K562 (cell line): ENCODE results near the gene TMEM234. TPM values are rescaled to one million over a fixed set of nuclear protein-coding genes. Genes with fewer than 3 reads are reported as not detected.
A peak's percentile ranks its signal among the peaks of the same experiment; 100 is the strongest.

Experiments
- BCOR ChIP-seq: fragments of 450-650 bp; IDR thresholded peaks from 2 replicates; pipeline ENCODE4 v1.6.1; 2016
- CBX1 ChIP-seq: sonication (generic); IDR thresholded peaks from 2 replicates; pipeline ENCODE4 v1.6.1; 2016; ENCODE audit warnings: antibody characterized with exemption, low read depth, mild to moderate bottlenecking
- FIP1L1 ChIP-seq: fragments of 200-400 bp; formaldehyde crosslinking; IDR thresholded peaks from 2 replicates; pipeline ENCODE4 v1.6.1; 2018; ENCODE audit warnings: mild to moderate bottlenecking, low read depth, low read length; ENCODE audit not compliant: poor library complexity, severe bottlenecking
- FOXP4 ChIP-seq: sonication (generic); formaldehyde crosslinking; IDR thresholded peaks from 2 replicates; pipeline ENCODE4 v1.8.0; 2022; ENCODE audit warnings: mild to moderate bottlenecking, missing genetic modification reagents, borderline replicate concordance
- MBD1 ChIP-seq: fragments of 250-450 bp; sonication (Bioruptor Pico); IDR thresholded peaks from 2 replicates; pipeline ENCODE4 v1.8.0; 2022; ENCODE audit warnings: inconsistent platforms
- RNF219 ChIP-seq: fragments of 250-450 bp; sonication (Bioruptor Pico); IDR thresholded peaks from 2 replicates; pipeline ENCODE4 v1.5.0; 2022; ENCODE audit warnings: mild to moderate bottlenecking
- SETDB1 ChIP-seq: IDR thresholded peaks from one replicate; pipeline ENCODE4 v1.6.1; 2012; ENCODE audit warnings: low read length, control low read depth, inconsistent platforms
- SMAD4 ChIP-seq: fragments of 250-450 bp; sonication (Bioruptor Pico); conservative IDR thresholded peaks from 2 replicates; pipeline ENCODE4 v1.8.0; 2021; ENCODE audit warnings: inconsistent platforms, mild to moderate bottlenecking, moderate library complexity
- TBP ChIP-seq: optimal IDR thresholded peaks from 2 replicates; pipeline ENCODE3; 2011; ENCODE audit warnings: low read depth, low read length, improper control_type of control experiment
- ZBTB11 ChIP-seq, 3 experiments: fragments of 200-800 bp in 1 of 3; fragments of 250-450 bp in 1 of 3; fragments of 450-650 bp in 1 of 3; sonication (Bioruptor Pico) in 1 of 3; sonication (Bioruptor generic) in 1 of 3; formaldehyde crosslinking in 1 of 3; IDR thresholded peaks; 2 replicates each; pipeline versions ENCODE4 v1.6.1 to v1.8.0; 2016 to 2022; ENCODE audit warnings: mild to moderate bottlenecking in 2 of 3, missing genetic modification characterization in 2 of 3, missing compliant biosample characterization in 1 of 3, moderate library complexity in 1 of 3
- ZBTB26 ChIP-seq: fragments of 450-650 bp; formaldehyde crosslinking; IDR thresholded peaks from 2 replicates; pipeline ENCODE4 v1.4.0; 2022; ENCODE audit warnings: missing genetic modification characterization
- ZNF280B ChIP-seq: fragments of 250-450 bp; sonication (Bioruptor Pico); IDR thresholded peaks from 2 replicates; pipeline ENCODE4 v1.5.1; 2021; ENCODE audit warnings: mild to moderate bottlenecking
- ZNF41 ChIP-seq: fragments of 250-450 bp; sonication (Bioruptor Pico); conservative IDR thresholded peaks from 2 replicates; pipeline ENCODE4 v1.4.0; 2020; ENCODE audit warnings: mild to moderate bottlenecking
- polyA plus RNA-seq, 8 experiments: library from polyadenylated mRNA; depleted of rRNA in 4 of 8; stranded (reverse) in 5 of 8; unstranded in 3 of 8; fragments of >200 nt; fragmentation: Nextera tagmentation in 2 of 8; fragmentation: Illumina TruSeq in 1 of 8; extraction: Ambion mirVana in 2 of 8; extraction: Trizol in 1 of 8; gene quantifications; 2 replicates each; pipeline versions ENCODE4 v1.2.1 to v1.2.3, GENCODE V29; 2011 to 2014; ENCODE audit warnings: inconsistent platforms in 1 of 8, missing spikeins in 1 of 8
- total RNA-seq, 7 experiments: library from RNA; depleted of rRNA in 6 of 7; stranded (reverse); fragments of >200 nt in 6 of 7; fragmentation: Illumina TruSeq in 2 of 7; extraction: Trizol in 2 of 7; gene quantifications; 2 replicates each; pipeline versions ENCODE4 v1.2.1 to v1.2.3, GENCODE V29; 2011 to 2021; ENCODE audit warnings: low replicate concordance in 1 of 7

The TMEM234 gene
- total and polyA plus RNA-seq, 9 of the 15 experiments (the other 6 are each of a cell fraction or from before 2014, with no cell fraction given) = 5.0 to 12.9 (median 7.6) TPM

- TF ChIP-seq MBD1 (CRISPR knock-in tag) (no peak), ZNF280B (no peak), CBX1 (peak; percentile 96; the same call in 1 of the 2 replicates), ZBTB26 (no peak), TBP (peak; percentile 85), ZNF41 (CRISPR knock-in tag) (no peak), SETDB1 (no peak), FIP1L1 (peak; percentile 89), BCOR (no peak), RNF219 (0 out of 2 replicates have a peak, but pooled peaks have one; percentile 12), SMAD4 (peak; percentile 91; the same call in 1 of the 2 replicates), FOXP4 (CRISPR knock-in tag) (peak; percentile 86; the same call in 1 of the 2 replicates), ZBTB11 (CRISPR knock-in tag; IDR thresholded peaks at IDR 0.05) (peak in 2 of 3 experiments; percentile 44 to 94; a peak in 3 of 6 replicates)
These were observed 42.5 kb downstream of the TMEM234 start, which contains the start of gene TXLNA (continued) for GRCh38 chr1:32179443-32180185.
